Hematopoietic multipotent progenitor cell treated with erythropoietin and hydrocortisone succinate and interleukin-3 and kit ligand, for 6 days (in vitro differentiated cells): ENCODE measurements around the gene ZNF396.

Experiments used
- DNase-seq: peaks from one replicate; pipeline ENCODE4 v3.0.0-alpha.2; 2015

The ZNF396 gene

DNA sequence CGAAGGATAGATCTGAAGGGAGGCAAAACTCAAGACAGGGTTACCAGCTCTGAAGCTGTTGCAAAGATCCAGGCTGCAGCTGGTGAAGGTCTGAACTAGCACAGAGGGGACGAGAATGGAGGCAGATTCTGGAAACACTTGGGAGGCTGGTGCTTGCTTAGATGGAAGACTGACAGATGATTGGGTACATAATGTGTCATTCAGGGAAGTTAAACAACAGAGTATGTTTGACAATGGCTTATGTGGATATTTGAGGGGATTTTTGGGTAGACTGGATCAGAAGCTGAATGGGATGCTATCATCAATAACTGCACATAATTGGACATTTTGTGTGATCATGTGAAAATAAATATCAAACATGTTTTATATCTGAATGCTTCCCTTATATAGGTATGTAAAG lies 2.3 kb upstream of the ZNF396 start:
- DNase-seq, result no peak

DNA sequence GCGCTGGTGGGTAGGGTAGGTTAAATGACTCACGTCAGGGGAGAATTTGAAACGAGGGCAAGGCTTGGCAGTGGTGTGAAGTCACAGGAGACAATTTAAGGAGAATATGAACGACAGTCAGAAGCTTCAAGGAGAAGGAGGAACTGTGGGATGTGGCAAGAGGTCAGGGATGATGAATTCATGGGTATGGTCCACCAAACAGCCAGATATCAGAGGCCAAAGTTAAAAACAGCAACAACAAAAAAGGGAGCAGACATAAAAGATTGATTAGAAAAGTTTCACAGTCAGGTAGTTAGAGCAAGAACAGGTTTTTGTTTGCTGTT lies 1.4 kb upstream of the ZNF396 start:
- DNase-seq, result no peak

DNA sequence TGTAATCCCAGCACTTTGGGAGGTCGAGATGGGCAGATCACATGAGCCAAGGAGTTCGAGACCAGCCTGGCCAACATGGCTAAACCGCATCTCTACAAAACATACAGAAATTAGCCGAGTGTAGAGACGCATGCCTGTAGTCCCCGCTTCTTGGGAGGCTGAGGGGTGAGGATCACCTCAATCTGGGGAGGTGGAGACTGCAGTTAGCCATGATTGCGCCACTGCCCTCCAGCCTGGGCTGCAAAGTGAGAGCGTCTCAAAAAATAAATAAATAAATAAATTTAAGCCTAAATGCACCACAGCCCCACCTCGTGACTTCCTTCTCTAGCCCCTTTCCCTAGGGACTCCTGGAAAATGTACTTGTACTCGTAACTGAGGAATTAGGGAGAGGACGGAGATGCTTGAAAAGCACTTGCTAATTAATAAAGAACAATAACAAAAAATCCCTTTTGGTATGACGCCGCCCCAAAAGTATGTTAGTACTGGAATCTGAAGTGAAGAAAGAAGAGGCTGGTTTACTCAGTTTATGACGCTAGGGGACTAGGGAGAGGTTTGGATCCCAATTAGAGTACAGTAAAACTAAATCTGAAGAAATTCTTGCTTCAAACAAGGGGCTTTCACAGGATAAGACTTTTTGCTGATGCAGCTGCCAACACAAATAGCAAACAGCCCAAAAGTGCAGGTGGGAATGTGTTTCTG lies 887 bp upstream of the ZNF396 start:
- no peak for DNase-seq

DNA sequence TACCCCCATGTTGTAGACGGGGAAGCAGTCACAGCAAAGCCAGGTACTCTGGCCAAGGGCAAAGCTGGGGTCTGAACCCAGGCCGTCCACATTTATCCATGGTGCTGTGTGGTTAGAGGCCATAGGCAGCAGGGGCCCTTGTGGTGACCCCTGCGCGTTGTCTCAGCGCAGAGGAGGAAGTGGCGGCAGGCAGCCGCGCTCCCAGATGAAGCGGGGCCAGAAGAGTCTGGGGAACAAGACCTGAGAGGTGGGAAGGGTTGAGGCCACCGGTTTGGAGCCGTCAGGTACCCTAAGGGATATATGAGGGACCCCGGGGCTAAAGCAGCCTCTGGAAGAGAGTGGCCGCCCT lies 770 bp downstream of the ZNF396 start:
- peak; percentile 54 for DNase-seq

DNA sequence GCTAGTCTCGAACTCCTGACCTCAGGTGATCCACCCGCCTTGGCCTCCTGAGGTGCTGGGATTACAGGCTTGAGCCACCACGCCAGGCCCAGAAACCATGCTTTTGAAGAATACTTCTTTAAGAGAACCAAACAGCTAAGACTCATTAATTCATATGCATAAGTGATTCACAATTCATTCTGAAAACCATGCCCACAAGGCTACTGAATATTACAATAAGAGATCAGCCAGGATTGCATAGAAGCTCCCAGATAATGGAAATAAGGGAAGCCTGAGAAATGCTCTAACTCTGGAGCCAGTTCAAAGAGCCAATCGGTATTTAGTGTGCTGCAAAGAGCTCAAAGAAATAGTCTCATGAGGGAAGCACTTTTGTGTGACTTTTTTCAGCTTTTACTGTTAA lies 2.4 kb downstream of the ZNF396 start:
- no peak for DNase-seq

DNA sequence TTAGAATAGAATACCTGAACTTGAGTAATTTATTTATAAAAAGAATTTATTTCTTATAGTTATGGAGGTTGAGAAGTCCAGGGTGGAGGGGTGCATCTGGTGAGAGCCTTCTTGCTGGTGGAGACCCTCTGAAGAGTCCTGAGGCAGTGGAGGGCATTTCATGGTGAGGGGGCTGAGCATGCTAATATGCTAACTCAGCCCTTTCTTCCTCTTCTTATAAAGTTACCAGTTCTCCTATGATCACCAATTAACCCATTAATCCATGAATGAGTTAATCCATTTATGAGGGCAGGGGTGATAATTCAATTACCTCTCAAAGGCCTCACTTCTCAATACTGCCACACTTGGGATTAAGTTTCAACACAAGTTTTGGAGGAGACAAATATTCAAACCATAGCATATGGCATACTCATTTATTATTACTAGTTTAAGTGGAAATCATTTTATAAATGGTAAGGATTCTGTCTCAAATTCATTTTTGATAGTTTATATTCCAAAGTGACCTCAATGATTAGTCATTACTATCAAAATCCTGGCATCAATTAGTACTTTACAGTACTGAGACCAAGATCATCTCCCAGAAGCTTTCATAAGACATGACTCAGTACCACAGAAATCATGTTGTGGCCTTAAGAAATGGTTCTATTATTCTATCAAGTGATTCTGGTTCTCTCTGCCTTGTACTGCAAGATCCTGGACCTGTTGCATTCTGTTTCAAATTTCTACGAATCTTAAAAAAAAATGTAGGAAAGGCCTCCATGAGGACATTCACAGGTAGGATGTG lies 5.5 kb downstream of the ZNF396 start:
- DNase-seq, result no peak

DNA sequence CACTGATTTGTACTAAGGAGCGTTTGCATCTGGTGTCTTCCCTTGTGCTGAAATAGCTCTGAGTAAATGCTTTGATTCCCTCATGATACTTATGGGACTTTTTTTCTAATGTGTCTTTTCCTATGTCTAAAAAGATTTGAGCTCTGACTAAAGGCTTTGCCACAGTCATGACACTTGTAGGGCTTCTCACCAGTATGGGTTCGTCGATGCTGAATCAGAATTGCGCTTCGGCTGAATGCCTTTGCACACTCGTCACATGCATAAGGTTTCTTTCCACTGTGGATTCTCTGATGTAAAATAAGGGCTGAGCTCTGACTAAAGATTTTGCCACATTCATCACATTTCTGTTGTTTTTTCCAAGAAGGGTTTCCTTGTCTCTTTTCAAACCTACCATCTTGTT lies 8.0 kb downstream of the ZNF396 start:
- no peak for DNase-seq

DNA sequence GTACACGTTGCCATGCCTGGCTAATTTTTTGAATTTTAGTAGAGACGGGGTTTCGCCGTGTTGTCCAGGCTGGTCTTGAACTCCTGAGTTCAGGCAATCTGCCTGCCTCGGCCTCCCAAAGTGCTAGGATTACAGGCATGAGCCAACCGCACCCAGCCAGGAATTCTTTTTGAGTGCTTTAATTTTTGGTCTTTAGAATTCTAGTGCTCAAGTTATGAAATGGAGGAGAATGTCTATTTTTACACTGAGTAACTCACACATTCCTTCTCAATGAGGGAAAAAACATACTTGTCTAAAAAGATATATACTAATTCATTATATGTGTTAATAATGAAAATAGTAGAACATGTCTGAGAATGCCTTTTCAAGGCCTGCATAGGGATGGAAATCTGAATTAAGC lies 8.5 kb downstream of the ZNF396 start:
- no peak for DNase-seq

DNA sequence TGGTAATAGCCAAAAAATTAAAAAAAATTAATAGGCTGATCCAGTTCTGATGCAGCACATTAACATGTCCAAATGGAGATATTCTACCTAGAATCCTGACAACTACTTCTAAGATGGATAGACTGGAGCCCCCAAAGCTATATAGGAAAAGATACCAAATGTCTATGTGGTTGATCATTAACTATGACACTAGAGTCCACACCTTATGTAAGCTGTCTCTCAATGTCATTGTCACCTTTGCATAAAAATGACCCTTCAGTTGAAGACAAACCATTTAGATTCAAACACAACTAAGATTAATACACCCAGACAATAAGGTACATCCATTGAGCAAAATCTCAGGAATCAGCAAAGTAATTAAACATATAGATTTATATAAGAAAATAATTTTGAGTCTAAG lies 14.6 kb downstream of the ZNF396 start:
- no peak for DNase-seq

DNA sequence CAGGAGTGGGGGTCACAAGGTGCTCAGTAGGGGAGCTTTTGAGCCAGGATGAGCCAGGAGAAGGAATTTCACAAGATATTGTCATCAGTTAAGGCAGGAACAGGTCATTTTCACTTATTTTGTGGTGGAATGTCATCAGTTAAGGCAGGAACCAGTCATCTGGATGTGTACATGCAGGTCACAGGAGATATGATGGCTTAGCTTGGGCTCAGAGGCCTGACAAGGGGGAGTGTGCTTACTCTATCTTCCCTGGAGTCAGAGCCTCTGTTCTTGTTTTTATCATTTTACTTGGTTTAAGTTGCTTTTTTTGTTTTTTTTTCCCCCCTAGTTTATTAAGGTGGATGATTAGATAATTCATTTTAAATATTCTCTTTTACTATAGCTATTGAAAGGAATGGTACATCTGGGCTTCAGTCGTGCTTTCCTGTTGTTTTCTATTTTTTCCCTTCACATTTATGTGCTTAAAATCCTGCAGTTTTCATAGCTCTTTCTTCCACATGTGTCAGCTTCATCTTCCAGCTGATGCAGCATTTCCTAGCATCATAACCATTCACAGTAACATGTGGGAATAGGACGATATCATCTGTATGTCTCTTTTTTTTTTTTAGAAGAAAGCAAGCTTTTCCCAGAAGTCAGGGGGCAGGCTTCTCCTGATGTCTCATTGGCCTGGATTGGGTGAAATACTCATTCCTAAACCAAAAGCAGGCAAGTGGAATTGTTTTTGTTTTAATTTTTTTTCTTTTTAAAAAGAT lies 15.4 kb downstream of the ZNF396 start:
- DNase-seq, result no peak

DNA sequence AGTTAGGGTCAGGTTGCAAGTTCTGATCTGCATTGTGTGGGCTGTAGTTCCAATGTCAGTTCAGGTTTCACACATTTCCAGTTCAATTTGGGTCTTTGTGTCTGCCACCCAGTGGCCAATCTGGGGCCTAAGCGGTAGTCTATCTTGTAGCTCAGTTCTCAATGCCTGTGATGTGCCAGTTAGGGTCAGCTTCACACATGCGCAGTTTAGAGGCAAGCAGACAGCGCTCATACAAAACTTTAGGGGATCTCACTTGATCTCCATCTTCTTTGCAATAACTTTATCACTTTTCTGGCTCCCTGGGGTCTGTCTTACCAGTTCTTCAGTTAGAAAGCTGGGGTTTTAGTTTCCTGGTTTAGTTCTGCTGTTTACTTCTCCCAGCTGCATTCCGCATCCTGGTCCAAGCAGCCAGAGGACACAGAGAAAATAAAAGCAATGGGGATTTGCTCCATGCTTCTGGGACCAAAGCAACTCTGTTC lies 22.0 kb downstream of the ZNF396 start:
- DNase-seq, result peak; percentile 90

DNA sequence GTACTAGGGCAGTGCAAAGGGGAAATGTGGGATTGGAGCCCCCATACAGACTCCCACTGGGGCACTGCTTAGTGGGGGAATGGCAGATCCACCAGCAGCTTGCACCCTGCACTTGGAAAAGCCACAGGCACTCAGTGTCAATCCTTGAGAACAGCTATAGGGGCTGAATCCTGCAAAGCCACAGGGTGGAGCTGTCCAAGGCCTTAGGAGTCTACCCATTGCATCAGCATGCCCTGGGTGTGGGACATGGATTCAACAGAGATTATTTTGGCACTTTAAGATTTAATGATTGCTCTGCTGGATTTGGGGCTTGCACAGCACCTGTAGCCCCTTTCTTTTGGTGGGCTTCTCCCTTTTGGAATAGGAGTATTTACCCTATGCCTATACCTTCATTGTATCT lies 24.4 kb downstream of the ZNF396 start:
- DNase-seq, result no peak

DNA sequence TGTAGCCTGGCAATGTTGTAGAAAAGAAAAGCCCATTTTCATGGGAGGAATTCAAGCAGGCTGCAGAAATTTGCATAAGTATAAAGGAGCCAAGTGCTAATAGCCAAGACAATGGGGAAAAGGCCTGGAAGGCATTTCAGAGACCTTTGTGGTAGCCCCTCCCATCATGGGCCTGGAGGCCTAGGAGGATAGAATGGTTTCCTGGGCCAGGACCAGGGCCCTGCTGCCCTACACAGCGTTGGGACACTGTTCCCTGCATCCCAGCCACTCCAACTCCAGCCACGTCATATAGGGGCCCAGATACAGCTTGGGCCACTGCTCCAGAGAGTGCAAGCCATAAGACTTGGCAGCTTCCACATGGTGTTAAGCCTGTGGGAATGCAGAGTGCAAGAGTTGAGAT lies 24.9 kb downstream of the ZNF396 start:
- no peak for DNase-seq

DNA sequence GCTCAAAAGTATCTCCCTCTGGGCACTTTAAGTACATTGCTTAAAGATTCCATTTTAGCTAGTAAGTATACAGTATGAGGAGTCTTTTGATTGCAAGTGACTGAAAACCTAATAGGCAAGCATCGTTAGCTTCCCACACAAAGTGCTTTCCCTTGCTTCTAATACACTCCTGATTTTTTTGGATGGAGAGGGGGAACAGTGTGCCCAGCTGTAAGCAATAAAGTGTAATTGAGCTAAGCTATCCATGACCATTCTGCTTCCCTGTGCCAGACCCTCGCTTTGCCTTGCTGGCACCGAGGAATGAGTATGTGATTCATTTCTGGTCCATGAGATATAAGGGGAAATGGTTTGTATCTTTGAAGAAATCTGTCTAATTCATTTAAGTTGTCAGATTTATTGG lies 29.1 kb downstream of the ZNF396 start:
- DNase-seq, result no peak

DNA sequence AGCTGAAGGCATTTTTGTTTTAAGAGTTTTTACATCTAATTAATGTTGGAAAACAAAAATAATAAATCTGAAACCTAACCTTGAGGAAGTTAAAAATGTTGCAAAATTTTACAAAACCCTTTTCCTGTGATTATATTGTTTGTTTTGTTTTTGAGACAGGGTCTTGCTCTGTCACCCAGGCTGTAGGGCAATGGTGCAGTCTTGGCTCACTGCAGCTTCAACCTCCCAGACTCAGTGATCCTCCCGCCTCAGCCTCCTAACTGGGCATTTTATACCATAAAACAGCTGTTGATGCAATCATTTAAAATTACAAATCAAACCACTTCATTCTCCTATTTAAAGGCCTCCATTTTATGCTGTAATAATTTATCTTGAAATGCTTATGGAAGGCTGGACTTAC lies 31.2 kb downstream of the ZNF396 start:
- DNase-seq, result no peak

DNA sequence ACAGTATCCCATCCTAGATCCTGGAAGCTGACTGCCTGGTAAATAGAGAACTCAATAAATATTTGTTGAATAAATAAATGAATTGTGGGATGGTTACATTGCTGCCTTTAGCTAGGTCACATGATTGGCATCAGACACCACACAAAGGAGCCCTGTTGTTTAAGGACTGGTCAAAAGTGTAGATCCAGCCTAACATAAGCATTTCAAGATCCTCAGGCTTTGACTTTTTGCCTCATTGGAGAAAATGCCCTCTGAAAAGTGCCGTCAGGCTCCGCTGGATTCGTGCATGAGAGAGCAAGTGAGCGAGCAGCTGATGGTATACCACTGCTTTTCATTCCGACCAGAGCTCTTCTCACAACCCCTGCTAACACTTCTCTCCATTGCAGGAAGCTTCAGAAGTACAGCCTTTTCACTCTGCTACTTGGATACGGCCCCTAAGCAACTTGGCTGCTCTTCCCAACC lies 31.6 kb downstream of the ZNF396 start:
- no peak for DNase-seq

DNA sequence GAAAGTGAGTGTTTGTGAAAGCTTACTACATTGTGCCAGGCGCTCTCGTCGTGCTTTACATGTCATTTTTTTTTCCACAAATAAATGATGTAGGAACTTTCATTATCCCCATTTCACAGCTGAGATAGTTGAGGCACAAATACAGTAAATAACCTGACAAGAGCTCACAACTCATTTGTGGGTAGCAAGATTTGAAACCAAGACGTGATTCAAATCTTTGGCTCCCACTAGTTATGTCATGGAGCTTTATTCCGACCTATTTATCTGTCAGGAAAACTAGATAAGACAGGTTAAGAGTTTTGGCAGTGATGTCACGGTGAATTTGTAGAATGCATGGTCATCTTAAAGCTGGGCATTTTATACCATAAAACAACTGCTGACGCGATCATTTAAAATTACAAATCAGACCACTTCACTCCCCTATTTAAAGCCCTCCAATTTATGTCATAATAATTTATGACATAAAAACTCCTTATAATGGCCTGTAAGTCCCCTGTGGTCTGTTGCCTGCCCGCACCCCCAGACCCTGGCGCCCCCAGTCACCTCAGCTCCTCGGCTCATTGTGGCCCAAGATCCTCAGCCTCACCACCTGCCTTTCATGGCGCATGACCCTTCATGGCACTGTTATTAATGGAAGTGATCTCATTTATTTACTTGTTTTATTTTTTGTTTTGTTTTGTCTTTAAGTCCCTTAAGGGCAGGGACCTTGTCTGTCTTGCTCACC lies 32.2 kb downstream of the ZNF396 start:
- DNase-seq, result no peak

DNA sequence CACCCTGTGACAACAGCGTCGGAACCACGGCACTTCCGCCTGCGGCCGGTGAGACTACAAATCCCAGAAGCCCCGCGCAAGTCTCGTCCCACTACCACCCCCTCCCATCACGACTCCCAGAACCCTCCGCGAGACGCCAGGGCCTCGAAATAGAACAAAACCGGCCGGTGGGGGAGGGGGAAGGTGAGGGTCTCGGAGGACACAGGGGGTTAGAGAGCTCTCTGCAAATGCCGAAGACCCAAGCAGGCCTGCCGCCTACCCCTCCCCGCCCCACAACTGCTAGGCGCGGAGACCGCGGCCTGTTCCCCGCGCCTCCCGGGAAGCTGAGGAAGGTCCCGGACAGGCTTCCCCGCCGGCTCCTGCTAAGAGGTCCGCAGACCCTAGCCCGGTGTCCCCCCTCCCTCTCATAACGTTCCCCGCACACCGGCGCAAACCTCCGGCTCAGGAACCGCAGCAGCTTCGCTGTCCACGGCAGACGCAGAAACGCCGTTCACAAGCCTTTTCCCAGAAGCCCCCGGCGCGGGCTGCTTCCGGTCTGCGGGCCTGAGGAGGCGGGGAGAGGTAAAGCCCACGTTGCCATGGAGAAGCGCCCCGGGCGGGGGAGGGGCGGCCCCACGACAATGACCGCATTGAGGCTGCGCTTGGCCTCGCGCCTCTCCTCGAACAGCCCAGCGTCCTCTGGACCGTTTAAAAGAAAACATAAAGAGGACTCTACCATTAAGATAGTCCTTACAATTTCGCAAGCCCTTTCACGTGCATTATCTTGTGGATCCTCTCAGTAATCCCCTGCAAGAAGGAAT lies 33.0 kb downstream of the ZNF396 start, which contains the start of gene ZNF24:
Gene ZNF24 (minus strand): TSS at position 485 of the 800 bp plus-strand sequence. CDS start 3,770 bp downstream, outside the sequence.
- peak; percentile 97 for DNase-seq

DNA sequence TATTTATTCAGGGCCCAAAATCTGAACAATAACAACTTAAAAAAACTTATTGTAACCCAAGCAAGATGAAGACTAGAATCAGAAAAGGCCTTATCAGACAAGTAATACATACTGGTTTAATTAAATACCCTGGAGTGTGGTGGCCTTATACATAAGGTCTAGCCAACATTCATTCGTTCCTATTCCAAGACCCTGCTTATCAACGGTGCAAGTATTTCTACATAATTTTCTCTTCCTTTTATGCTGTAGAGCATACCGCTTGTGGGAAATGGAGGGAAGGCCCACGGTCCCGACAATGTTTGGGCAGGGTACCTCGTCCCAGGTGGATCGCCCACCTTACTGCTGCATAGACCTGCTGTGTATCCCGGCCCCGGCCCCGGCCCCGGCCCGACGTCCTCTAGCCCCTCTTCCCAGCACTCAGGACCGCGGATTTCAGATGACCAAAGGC lies 33.6 kb downstream of the ZNF396 start:
- peak; percentile 27 for DNase-seq

DNA sequence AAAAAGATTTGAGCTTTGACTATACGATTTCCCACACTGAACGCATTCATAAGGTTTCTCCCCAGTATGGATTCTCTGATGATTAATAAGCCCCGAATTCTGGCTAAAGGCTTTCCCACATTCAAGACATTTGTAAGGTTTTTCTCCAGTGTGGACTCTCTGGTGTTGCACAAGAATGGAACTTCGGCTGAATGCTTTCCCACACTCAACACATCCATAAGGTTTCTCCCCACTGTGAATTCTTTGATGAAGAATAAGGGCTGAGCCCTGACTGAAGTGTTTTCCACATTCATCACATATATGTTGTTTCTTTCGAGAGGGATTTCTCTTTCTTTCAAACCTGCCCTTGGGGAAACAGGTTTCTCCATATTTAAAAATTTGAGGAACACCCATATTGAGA lies 39.9 kb downstream of the ZNF396 start:
- no peak for DNase-seq

DNA sequence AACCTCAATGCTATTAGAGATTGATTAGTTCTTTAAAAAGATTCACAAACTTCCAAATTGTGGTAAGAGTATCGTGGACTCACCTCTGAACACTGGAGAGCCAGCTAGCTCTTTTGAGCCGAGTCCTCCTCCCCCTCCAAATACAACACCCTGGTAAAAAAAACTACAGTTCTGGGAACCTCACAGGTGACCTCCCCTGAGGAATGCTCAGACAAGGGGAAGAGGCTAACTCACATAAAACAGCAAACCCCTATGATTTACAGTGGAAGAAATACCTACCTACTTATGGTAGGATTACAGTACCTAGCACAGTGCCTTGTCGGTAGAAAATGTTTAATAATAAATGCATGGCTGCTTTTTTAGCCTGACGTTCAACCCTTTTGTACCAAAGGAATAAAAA lies 41.3 kb downstream of the ZNF396 start:
- no peak for DNase-seq

DNA sequence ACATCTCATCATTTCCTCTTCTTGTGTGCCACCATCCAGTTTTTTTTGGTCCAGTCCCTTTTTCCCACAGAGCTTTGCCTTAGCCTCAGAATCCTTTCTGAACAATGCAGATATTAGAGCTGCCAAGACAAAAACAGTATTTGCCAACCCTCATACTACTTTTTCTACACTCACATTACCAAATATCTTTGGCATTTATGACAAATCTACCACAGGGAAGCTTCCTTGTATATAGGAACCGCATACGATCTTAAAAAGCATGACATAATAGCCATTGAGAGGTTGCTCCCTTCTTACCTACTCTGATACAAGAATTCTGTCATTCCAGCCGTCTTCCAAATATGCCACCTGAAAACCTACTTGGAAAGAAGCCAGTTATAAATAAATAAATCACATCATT lies 42.3 kb downstream of the ZNF396 start:
- DNase-seq, result no peak
